HFF-Myc (cell line): ENCODE measurements around the gene IDH3B.

ENCODE experiments used
- DNase-seq: peaks from one replicate; pipeline ENCODE4 v3.0.0-alpha.2; 2011; ENCODE audit warnings: low read depth; ENCODE audit errors: extremely low read depth
- H3K4me3 ChIP-seq: replicated peaks from 2 replicates; pipeline ENCODE4 v1.5.1; 2011; ENCODE audit warnings: low read depth, mild to moderate bottlenecking, control low read depth, low read length
- TF ChIP-seq, protein P1 (sequence below): IDR thresholded peaks from 2 replicates; pipeline ENCODE4 v1.5.1; 2012; ENCODE audit warnings: mild to moderate bottlenecking, low read depth, low read length, control low read depth; ENCODE audit errors: missing control alignments

IDH3B gene

DNA sequence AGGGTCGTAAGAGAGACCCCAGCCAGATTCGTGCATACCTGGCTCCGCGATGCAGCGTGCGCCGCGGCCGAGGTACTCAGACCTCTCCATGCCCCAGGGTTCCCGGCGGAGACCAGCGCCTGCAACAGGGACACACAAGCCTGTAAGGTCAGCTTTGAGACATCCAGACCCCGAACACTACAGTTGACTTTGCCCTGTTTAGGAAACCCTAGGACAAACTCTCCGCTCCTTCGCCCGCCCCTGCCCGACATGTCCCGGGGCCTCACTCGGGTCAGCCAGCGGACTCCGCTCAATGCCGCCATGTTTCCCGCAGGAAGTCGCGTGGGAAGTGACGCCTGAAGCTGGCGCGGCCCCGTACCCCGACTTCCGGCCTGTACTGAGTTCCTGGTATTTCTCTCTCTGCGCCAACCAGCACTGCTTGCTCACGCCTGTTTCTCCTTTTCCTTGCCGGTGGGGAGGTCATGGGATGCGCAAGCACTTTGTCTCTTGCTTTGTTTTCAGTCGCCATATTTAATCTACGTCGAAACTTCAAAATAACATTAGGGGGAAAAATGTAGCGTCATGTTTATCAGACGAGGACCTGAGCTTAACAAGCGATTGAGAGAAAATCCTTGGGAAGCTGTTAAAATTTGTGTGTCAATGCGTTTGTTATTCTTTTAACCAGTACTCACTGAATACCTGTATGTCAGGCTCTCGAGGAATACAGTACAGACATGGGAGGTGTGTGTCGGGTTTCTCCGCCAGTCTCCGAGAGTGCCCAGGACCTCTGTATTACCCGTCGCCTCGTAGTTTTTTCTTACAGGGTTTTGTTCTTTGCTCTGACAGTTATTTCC lies at the start of gene IDH3B:
Gene IDH3B (minus strand): TSS at position 330 of the 833 bp plus-strand sequence. CDS start 28 bp downstream, at position 302.
- DNase-seq, result peak; percentile 80
- peak within 1 kb of the TSS; percentile 100 for H3K4me3 ChIP-seq
- TF ChIP-seq, protein P1, sequence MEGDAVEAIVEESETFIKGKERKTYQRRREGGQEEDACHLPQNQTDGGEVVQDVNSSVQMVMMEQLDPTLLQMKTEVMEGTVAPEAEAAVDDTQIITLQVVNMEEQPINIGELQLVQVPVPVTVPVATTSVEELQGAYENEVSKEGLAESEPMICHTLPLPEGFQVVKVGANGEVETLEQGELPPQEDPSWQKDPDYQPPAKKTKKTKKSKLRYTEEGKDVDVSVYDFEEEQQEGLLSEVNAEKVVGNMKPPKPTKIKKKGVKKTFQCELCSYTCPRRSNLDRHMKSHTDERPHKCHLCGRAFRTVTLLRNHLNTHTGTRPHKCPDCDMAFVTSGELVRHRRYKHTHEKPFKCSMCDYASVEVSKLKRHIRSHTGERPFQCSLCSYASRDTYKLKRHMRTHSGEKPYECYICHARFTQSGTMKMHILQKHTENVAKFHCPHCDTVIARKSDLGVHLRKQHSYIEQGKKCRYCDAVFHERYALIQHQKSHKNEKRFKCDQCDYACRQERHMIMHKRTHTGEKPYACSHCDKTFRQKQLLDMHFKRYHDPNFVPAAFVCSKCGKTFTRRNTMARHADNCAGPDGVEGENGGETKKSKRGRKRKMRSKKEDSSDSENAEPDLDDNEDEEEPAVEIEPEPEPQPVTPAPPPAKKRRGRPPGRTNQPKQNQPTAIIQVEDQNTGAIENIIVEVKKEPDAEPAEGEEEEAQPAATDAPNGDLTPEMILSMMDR, result no peak

DNA sequence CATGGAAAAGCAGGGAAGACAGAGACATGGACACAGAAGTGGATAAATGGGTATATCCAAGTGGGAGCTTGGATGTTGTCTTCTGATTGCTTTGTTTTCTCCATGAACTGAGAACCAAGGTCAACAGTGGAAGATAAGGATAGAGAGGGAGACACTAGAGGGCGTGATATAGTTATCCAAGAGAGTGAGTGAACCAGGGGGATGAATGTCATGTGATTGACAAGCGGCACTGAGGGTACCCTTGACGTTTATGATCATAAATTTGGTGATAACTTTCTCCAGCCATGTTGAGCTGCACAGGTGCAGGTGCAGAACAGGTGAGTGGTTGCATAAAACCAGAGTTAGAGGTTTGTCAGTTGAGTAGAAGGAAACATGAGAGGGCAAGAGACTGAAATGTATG lies 49.3 kb upstream of the IDH3B start:
- TF ChIP-seq, protein P1, result peak; percentile 19
- no peak for DNase-seq
- no peak overlapping the region for H3K4me3 ChIP-seq

DNA sequence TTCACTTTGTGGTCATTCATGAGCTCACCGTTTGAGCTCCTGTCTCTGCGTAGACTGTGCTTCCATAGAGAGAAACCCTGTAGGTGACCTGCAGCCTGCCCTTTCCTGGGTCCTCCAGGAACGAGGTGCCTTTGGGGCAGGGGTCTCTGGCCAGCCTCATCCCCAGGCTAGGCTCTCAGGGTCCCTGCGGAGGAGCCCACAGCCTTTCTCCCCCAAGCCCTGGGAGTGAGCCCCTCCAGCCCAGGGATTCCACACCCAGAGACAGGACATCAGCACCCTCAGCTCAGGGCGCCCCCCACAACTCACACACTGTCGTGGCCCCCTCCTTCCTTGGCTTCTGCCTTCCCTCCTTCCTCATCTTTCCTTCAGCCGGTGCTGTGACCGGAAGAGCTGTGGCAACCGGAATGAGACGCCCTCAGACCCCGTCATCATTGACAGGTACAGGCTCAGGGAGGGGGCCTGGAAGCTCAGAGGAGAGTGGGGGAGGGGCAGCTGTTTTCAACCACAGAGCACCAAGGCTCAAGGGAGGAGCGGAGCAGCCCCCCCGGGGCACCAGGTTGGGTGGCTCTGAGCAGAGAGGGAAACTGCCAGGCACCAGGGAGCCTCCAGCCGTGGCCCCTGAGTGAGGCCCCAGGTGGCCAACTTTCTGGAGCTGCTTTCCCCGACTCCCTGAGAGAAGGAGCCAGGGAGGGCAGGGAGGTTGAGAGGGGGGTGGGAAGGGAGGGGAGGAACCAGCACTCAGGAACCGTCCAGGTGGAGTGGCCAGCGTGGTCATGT lies 45.4 kb upstream of the IDH3B start:
- no peak for DNase-seq
- TF ChIP-seq, protein P1, result no peak

DNA sequence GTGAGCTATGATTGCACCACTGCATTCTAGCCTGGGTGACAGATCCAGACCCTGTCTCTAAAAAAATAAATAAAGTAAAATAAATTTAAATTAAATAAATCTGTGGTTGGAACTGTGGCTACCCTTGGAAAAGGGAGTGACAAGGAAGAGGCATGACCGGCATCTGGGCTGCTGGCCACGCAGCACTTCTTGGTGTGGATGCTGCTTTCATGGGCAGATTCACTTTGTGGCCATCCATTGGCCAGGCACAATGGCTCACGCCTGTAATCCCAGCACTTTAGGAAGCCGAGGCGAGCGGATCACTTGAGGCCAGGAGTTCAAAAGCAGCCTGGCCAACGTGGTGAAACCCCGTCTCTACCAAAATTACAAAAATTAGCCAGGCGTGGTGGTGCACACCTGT lies 44.6 kb upstream of the IDH3B start:
- TF ChIP-seq, protein P1, result no peak
- no peak overlapping the region for H3K4me3 ChIP-seq
- no peak for DNase-seq

More for the DNA sequence above, 45.4 kb upstream of the IDH3B start:
- no peak overlapping the region for H3K4me3 ChIP-seq

DNA sequence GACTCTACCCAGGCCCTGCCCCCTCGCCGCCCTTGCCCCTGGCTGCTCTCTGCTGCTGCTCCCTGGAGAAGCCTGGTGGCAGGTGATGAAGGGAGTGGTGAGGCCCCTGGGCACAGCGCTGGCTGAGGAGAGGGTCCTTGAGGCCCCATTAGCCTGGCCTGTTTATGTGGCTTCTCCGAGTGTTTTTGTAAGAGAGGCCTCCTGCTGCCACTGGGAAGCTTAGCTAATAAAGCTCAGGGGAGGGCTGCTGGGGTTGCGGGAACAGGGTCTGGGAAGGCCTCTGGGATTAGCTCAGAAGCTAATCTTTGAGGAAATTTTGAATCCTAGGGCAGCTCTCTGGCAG lies 44.0 kb upstream of the IDH3B start:
- H3K4me3 ChIP-seq, result no peak overlapping the region
- DNase-seq, result no peak
- TF ChIP-seq, protein P1, result no peak

DNA sequence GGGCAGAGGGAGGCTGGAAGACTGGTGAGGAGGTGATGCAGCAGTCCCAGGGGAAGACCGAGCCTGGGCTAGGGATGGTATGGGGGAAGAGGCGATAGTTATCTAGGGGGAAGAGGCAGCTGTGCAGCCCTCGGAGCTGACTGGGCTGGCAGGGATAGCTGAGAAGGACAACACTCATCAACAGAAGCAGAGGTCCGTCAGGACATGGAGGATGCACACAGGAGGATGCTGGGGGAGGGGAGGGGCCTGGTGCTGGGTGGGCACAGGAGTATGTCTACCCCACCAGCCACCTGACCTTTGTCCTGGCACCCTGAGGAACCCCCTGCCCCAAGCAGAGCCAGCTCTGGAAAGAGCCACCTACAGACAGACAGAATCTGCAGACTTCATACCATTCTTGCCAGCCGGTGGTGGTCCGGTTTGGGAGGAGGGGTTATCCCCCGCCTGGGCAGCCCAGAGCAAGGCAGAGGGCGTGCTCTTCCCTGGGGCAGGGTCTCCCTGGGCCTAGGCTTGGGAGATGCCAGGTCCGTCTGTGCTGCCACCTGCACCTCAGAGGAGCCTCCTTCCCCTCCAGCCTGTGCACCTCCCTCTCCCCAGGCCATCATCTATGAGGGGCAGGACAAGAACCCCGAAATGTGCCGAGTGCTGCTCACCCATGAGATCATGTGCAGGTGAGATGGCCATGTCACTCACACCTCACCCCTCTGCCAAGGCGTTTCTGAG lies 43.5 kb upstream of the IDH3B start:
- DNase-seq, result no peak
- TF ChIP-seq, protein P1, result no peak
- H3K4me3 ChIP-seq, result no peak overlapping the region
